B cell (primary cell): ENCODE data around the gene ZNF492. TPM values are rescaled to one million over a fixed set of nuclear protein-coding genes. Genes with fewer than 3 reads are reported as not detected.

Source experiments
- ATAC-seq: fragments of 200-7000 bp; cut with Tn5 transposase; one replicate; pipeline ENCODE4 v1.10.0; 2021; ENCODE audit warnings: low read depth, mild to moderate bottlenecking, moderate number of reproducible peaks, moderate library complexity
- CTCF ChIA-PET: fragments of 350-600 bp; sonication (Branson Sonifier 250); formaldehyde crosslinking; loops from one replicate; lab custom pipeline; 2021; ENCODE audit warnings: antibody characterized with exemption, inconsistent platforms; lab: Charles Lee
- POLR2A ChIA-PET: fragments of 350-600 bp; sonication (Branson Sonifier 250); formaldehyde crosslinking; loops from one replicate; lab custom pipeline; 2021; ENCODE audit warnings: antibody characterized with exemption; lab: Charles Lee
- DNase-seq: peaks from one replicate; pipeline ENCODE4 v3.0.0; 2013
- H2AFZ ChIP-seq: 2 replicates; pipeline ENCODE4 v1.6.1; 2012; ENCODE audit warnings: mild to moderate bottlenecking, low read depth, low read length; ENCODE audit not compliant: insufficient read depth, poor library complexity, severe bottlenecking
- H3K27ac ChIP-seq, 2 donors: 1 replicate in 1 of 2; 2 replicates in 1 of 2; pipeline ENCODE4 v1.5.1; 2012 to 2013; ENCODE audit warnings: low read length in 2 of 2, mild to moderate bottlenecking in 2 of 2, moderate library complexity in 1 of 2
- H3K27me3 ChIP-seq, 4 experiments: fragments of 200-600 bp in 1 of 4; sonication (generic) in 1 of 4; replicated peaks in 1 of 4; 1 replicate in 2 of 4; 2 replicates in 2 of 4; pipeline versions ENCODE4 v1.6.1 to v1.7.0; 2013 to 2016; ENCODE audit warnings: low read length in 3 of 4, mild to moderate bottlenecking in 2 of 4, mixed read lengths in 1 of 4, moderate library complexity in 1 of 4; ENCODE audit not compliant: insufficient read depth in 4 of 4, control insufficient read depth in 3 of 4; ENCODE audit errors: control extremely low read depth in 1 of 4
- H3K36me3 ChIP-seq, 2 experiments: replicated peaks in 1 of 2; 1 replicate in 1 of 2; 2 replicates in 1 of 2; pipeline versions ENCODE4 v1.6.1 to v1.7.1; 2013; ENCODE audit warnings: low read length in 1 of 2; ENCODE audit not compliant: insufficient read depth in 2 of 2, control insufficient read depth in 1 of 2; ENCODE audit errors: control extremely low read depth in 1 of 2, extremely low read depth in 1 of 2
- H3K4me1 ChIP-seq, 2 donors: fragments of 200-600 bp in 1 of 2; sonication (generic) in 1 of 2; 1 replicate in 1 of 2; 2 replicates in 1 of 2; pipeline versions ENCODE4 v1.5.1 to v1.6.1; 2013 to 2017; ENCODE audit warnings: low read length in 2 of 2; ENCODE audit not compliant: control insufficient read depth in 2 of 2, insufficient read depth in 2 of 2
- H3K4me2 ChIP-seq: replicated peaks from 2 replicates; pipeline ENCODE3; 2012; ENCODE audit warnings: mild to moderate bottlenecking, low read depth, low read length; ENCODE audit not compliant: poor library complexity, severe bottlenecking
- H3K4me3 ChIP-seq, 5 experiments: fragments of 200-600 bp in 1 of 5; sonication (generic) in 1 of 5; 1 replicate in 3 of 5; 2 replicates in 2 of 5; pipeline versions ENCODE4 v1.5.1 to v1.7.0; 2011 to 2016; ENCODE audit warnings: low read length in 4 of 5, mild to moderate bottlenecking in 4 of 5, low read depth in 2 of 5, control low read depth in 1 of 5, moderate library complexity in 1 of 5; ENCODE audit not compliant: insufficient read depth in 1 of 5; ENCODE audit errors: control extremely low read depth in 1 of 5, extremely low read depth in 1 of 5
- H3K79me2 ChIP-seq: fragments of 200-600 bp; sonication (generic); one replicate; pipeline ENCODE4 v1.6.0; 2016; ENCODE audit warnings: low read length; ENCODE audit not compliant: control insufficient read depth, insufficient read depth
- H3K9ac ChIP-seq: fragments of 200-600 bp; sonication (generic); 2 replicates; pipeline ENCODE4 v1.6.1; 2017; ENCODE audit warnings: mild to moderate bottlenecking, low read length, moderate library complexity
- H3K9me3 ChIP-seq, 3 donors: one replicate each; pipeline versions ENCODE4 v1.6.1 to v1.7.1; 2013; ENCODE audit warnings: low read length in 2 of 3; ENCODE audit not compliant: control insufficient read depth in 2 of 3, insufficient read depth in 1 of 3; ENCODE audit errors: control extremely low read depth in 1 of 3
- H4K20me1 ChIP-seq: 2 replicates; pipeline ENCODE4 v1.6.0; 2012; ENCODE audit warnings: mild to moderate bottlenecking, low read length; ENCODE audit not compliant: insufficient read depth, control insufficient read depth, poor library complexity, severe bottlenecking
- H3K27ac Mint-ChIP-seq: one replicate; pipeline ENCODE4 v1.8.0; 2021; ENCODE audit warnings: mixed read lengths
- H3K27me3 Mint-ChIP-seq: one replicate; pipeline ENCODE4 v1.8.0; 2021; ENCODE audit warnings: mixed read lengths
- H3K4me1 Mint-ChIP-seq: one replicate; pipeline ENCODE4 v1.8.0; 2021; ENCODE audit warnings: mixed read lengths
- H3K4me3 Mint-ChIP-seq: one replicate; pipeline ENCODE4 v1.8.0; 2021; ENCODE audit warnings: mixed read lengths
- H3K9me3 Mint-ChIP-seq: one replicate; pipeline ENCODE4 v1.8.0; 2022; ENCODE audit warnings: mixed read lengths; ENCODE audit not compliant: insufficient read depth
- EZH2 ChIP-seq: IDR thresholded peaks from 2 replicates; pipeline ENCODE4 v1.6.1; 2012; ENCODE audit warnings: borderline replicate concordance, low read depth, mild to moderate bottlenecking, moderate library complexity, low read length; ENCODE audit not compliant: insufficient read depth, poor library complexity, severe bottlenecking
- WGBS: methylation state at CpG from one replicate; pipeline ENCODE4 v1.1.5; 2013; ENCODE audit warnings: missing lambda C conversion rate; ENCODE audit not compliant: insufficient coverage; 5-methylcytosine and 5-hydroxymethylcytosine counted together
- intact Hi-C: fragments of 100-400 bp; cut with micrococcal nuclease; formaldehyde crosslinking; loops from one replicate; pipeline ENCODE4 v1.10.0; 2022
- polyA plus RNA-seq: library from polyadenylated mRNA; depleted of rRNA; stranded (reverse); fragments of >200 nt; gene quantifications from 2 replicates; pipeline ENCODE4 v1.2.3, GENCODE V29; 2012
- total RNA-seq, 2 donors: library from RNA; stranded (reverse); fragments of 120-200 nt in 1 of 2; gene quantifications; 1 replicate in 1 of 2; 2 replicates in 1 of 2; pipeline versions ENCODE4 v1.2.3 to v1.2.4, GENCODE V29; 2013 to 2022
- TF ChIP-seq, protein P1 (sequence below): fragments of 200-600 bp; IDR thresholded peaks from one replicate; pipeline ENCODE4 v1.8.0; 2022; ENCODE audit warnings: antibody characterized with exemption, mild to moderate bottlenecking

Gene ZNF492
- total and polyA plus RNA-seq, 2 donors (not counting 1 experiment from before 2014, with no cell fraction given) = 0.37 to 1.2 TPM

DNA sequence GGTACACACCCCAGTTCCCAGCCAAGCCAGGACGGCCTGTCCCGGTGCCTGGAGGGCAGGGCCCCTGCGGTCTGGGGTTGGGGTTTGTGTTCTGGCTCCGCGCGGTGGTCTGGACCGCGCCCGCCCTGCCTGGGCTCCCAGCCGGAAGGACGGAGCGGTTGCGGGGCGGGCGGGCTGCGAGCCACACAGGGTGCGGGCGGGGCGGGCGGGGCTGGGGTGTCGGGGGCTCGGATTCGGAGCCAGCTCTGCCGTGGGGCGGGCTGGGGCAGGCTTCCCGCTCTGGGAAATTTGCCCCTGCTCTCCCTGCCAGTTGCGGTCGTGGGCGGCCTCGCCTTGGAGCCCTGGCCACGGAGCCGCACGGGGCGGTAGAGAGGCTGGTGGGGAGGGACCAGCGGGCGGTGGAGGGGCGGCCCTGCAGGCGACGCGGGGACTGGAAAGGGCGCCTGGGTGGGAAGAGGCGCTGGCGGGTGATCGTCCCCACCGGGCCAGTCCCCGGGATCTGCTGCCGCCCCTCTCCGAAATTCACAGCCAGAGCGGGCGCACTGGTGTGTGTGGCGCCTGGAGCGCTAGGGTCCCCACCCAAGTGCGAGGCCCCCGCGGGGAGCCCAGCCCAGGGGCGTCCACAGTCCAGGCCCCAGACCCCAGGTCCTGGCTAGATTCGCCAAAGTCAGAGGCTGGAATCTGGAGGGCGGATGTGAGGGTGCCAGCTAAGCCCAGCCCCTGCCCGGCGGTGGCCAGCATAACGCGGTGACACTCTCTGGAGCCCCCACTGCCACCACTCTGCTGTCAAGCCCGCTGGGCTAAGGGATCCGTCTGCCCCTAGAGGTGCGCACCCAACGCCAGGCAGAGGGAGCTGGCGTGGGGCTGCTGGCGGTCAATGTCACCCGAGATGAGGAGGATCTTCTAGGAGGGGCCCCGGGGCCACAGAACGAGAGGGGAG, 11.0 kb upstream of the ZNF492 start:
- H3K4me3 Mint-ChIP-seq = no peak overlapping the region
- ChIA-PET CTCF (no interaction called here), POLR2A (no interaction called here)
- no peak overlapping the region for H3K4me2 ChIP-seq
- 20% methylated on average over 54 of the region's 71 CpGs for WGBS
- no peak overlapping the region for H3K4me3 ChIP-seq
- peaks cover 3% of the 10 kb centered on the region for H3K9me3 Mint-ChIP-seq
- peaks cover 0 to 10% (median 0%) of the 10 kb centered on the region in 4 experiments for H3K27me3 ChIP-seq
- peaks cover 0 to 55% (median 1%) of the 10 kb centered on the region in 3 donors for H3K9me3 ChIP-seq
- H3K4me1 ChIP-seq = no peaks in the 10 kb centered on the region
- no peaks in the 10 kb centered on the region for H3K4me1 Mint-ChIP-seq
- peaks cover 6% of the 10 kb centered on the region for H3K27me3 Mint-ChIP-seq
- H2AFZ ChIP-seq = no peak overlapping the region
- DNase-seq (no peak), ATAC-seq (no peak)
- H3K79me2 ChIP-seq = no peaks in the 10 kb centered on the region
- H3K27ac Mint-ChIP-seq = no peak overlapping the region
- no peaks in the 10 kb centered on the region for H4K20me1 ChIP-seq
- H3K36me3 ChIP-seq = no peaks in the 10 kb centered on the region
- no peak for TF ChIP-seq EZH2
- TF ChIP-seq, protein P1, sequence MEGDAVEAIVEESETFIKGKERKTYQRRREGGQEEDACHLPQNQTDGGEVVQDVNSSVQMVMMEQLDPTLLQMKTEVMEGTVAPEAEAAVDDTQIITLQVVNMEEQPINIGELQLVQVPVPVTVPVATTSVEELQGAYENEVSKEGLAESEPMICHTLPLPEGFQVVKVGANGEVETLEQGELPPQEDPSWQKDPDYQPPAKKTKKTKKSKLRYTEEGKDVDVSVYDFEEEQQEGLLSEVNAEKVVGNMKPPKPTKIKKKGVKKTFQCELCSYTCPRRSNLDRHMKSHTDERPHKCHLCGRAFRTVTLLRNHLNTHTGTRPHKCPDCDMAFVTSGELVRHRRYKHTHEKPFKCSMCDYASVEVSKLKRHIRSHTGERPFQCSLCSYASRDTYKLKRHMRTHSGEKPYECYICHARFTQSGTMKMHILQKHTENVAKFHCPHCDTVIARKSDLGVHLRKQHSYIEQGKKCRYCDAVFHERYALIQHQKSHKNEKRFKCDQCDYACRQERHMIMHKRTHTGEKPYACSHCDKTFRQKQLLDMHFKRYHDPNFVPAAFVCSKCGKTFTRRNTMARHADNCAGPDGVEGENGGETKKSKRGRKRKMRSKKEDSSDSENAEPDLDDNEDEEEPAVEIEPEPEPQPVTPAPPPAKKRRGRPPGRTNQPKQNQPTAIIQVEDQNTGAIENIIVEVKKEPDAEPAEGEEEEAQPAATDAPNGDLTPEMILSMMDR = no peak
- no peak overlapping the region for H3K9ac ChIP-seq
- intact Hi-C loops = no loop called here
- H3K27ac ChIP-seq = no peak overlapping the region

DNA sequence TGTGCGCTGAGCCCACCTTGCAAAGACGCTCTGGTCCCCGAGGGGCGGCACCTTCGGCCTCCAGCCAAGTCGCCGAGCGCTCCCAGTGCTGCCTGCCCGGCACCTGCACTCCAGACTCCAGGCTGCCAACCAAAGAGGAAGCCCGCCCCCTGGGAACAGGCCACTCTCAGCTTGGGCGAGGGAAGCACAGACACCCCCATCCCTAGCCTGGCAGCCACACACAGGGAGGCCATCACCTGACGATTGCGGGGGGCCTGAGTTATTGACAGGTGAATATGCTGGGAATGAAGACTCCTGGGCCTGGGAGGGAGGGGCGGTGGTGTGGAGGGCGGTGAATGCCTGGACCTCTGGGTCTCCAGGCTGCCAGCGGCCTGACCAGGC, 10.3 kb upstream of the ZNF492 start:
- no peak for TF ChIP-seq EZH2
- TF ChIP-seq, protein P1 = no peak
- H3K27me3 Mint-ChIP-seq = peaks cover 6% of the 10 kb centered on the region
- H3K9me3 ChIP-seq = peaks cover 0 to 59% (median 0%) of the 10 kb centered on the region in 3 donors
- no peak overlapping the region for H3K9ac ChIP-seq
- no peaks in the 10 kb centered on the region for H3K36me3 ChIP-seq
- H3K27ac ChIP-seq = no peak overlapping the region
- no peaks in the 10 kb centered on the region for H4K20me1 ChIP-seq
- H3K4me1 Mint-ChIP-seq = no peaks in the 10 kb centered on the region
- no peak overlapping the region for H3K4me2 ChIP-seq
- H3K4me1 ChIP-seq = no peaks in the 10 kb centered on the region
- ChIA-PET POLR2A (no interaction called here), CTCF (no interaction called here)
- no peak overlapping the region for H2AFZ ChIP-seq
- no peak overlapping the region for H3K27ac Mint-ChIP-seq
- no peaks in the 10 kb centered on the region for H3K79me2 ChIP-seq
- H3K9me3 Mint-ChIP-seq = peaks cover 3% of the 10 kb centered on the region
- DNase-seq = no peak
- ATAC-seq = no peak
- WGBS = 43% methylated on average over 10 of the region's 16 CpGs
- no peak overlapping the region for H3K4me3 Mint-ChIP-seq
- H3K27me3 ChIP-seq = peaks cover 0 to 10% (median 0%) of the 10 kb centered on the region in 4 experiments
- intact Hi-C loops = no loop called here
- H3K4me3 ChIP-seq = no peak overlapping the region
